Neural progenitor cell (in vitro differentiated cells): ENCODE measurements around the gene CCL3. TPM values are rescaled to one million over a fixed set of nuclear protein-coding genes. Genes with fewer than 3 reads are reported as not detected.
"Not testable (repeated sequence)": the region's sequence is repeated elsewhere in the genome, so short reads cannot be mapped to it uniquely, and the experiment has no call there.

ENCODE experiments used
- DNase-seq: peaks from one replicate; pipeline ENCODE4 v3.0.0-alpha.2; 2016; ENCODE audit warnings: low spot score
- H2AFZ ChIP-seq: fragments of 200-600 bp; sonication (generic); replicated peaks from 2 replicates; pipeline ENCODE4 v1.6.1; 2016; ENCODE audit warnings: antibody characterized with exemption
- H3F3A ChIP-seq: fragments of 200-600 bp; sonication (generic); 2 replicates; pipeline ENCODE4 v1.6.1; 2016; ENCODE audit warnings: antibody characterized with exemption, low read depth
- H3K27ac ChIP-seq: fragments of 200-600 bp; sonication (generic); 2 replicates; pipeline ENCODE4 v1.5.1; 2016; ENCODE audit warnings: mild to moderate bottlenecking
- H3K27me3 ChIP-seq: fragments of 200-600 bp; sonication (generic); 2 replicates; pipeline ENCODE4 v1.6.1; 2016; ENCODE audit warnings: mild to moderate bottlenecking, moderate library complexity
- H3K36me3 ChIP-seq: fragments of 200-600 bp; sonication (generic); 2 replicates; pipeline ENCODE4 v1.5.1; 2016
- H3K4me1 ChIP-seq: fragments of 200-600 bp; sonication (generic); 2 replicates; pipeline ENCODE4 v1.6.1; 2016; ENCODE audit warnings: mixed run types
- H3K4me2 ChIP-seq: fragments of 200-600 bp; sonication (generic); 2 replicates; pipeline ENCODE4 v1.6.1; 2016
- H3K4me3 ChIP-seq: fragments of 200-600 bp; sonication (generic); 2 replicates; pipeline ENCODE4 v1.5.1; 2016
- H3K79me2 ChIP-seq: fragments of 200-600 bp; sonication (generic); 2 replicates; pipeline ENCODE4 v1.6.1; 2016; ENCODE audit warnings: low read depth
- H3K9ac ChIP-seq: fragments of 200-600 bp; sonication (generic); 2 replicates; pipeline ENCODE4 v1.6.1; 2016
- H3K9me3 ChIP-seq: fragments of 200-600 bp; sonication (generic); 2 replicates; pipeline ENCODE4 v1.5.1; 2016; ENCODE audit warnings: low read depth
- H4K20me1 ChIP-seq: fragments of 200-600 bp; sonication (generic); 2 replicates; pipeline ENCODE4 v1.6.1; 2016; ENCODE audit warnings: low read depth
- H3K27ac Mint-ChIP-seq: 3 replicates; pipeline ENCODE4 v1.8.0; 2021; ENCODE audit warnings: mixed read lengths
- H3K27me3 Mint-ChIP-seq: 2 replicates; pipeline ENCODE4 v1.8.0; 2022; ENCODE audit warnings: low read depth, mild to moderate bottlenecking, inconsistent platforms, moderate library complexity, mixed read lengths; ENCODE audit not compliant: insufficient read depth
- H3K36me3 Mint-ChIP-seq: 3 replicates; pipeline ENCODE4 v1.8.0; 2021; ENCODE audit warnings: mixed read lengths
- H3K4me1 Mint-ChIP-seq: 3 replicates; pipeline ENCODE4 v1.8.0; 2021; ENCODE audit warnings: mixed read lengths
- H3K4me3 Mint-ChIP-seq: 3 replicates; pipeline ENCODE4 v1.8.0; 2021; ENCODE audit warnings: mild to moderate bottlenecking, moderate library complexity, mixed read lengths
- H3K9me3 Mint-ChIP-seq: 3 replicates; pipeline ENCODE4 v1.8.0; 2020; ENCODE audit warnings: mixed read lengths
- CTCF ChIP-seq: fragments of 200-600 bp; sonication (generic); IDR thresholded peaks from 2 replicates; pipeline ENCODE4 v1.5.1; 2017; ENCODE audit warnings: antibody characterized with exemption, mild to moderate bottlenecking
- EZH2 ChIP-seq: fragments of 200-600 bp; sonication (generic); IDR thresholded peaks from 2 replicates; pipeline ENCODE4 v1.6.1; 2017; ENCODE audit warnings: antibody characterized with exemption, mild to moderate bottlenecking, moderate library complexity
- EZH2phosphoT487 ChIP-seq: fragments of 200-600 bp; sonication (generic); IDR thresholded peaks from 2 replicates; pipeline ENCODE4 v1.6.1; 2017; ENCODE audit warnings: antibody characterized with exemption
- total RNA-seq: library from RNA; depleted of rRNA; stranded (reverse); fragments of >200 nt; gene quantifications from 2 replicates; pipeline ENCODE4 v1.2.3, GENCODE V29; 2015; ENCODE audit warnings: low replicate concordance

The CCL3 gene
- total RNA-seq, 1 donor from 2014 or later: not detected

DNA sequence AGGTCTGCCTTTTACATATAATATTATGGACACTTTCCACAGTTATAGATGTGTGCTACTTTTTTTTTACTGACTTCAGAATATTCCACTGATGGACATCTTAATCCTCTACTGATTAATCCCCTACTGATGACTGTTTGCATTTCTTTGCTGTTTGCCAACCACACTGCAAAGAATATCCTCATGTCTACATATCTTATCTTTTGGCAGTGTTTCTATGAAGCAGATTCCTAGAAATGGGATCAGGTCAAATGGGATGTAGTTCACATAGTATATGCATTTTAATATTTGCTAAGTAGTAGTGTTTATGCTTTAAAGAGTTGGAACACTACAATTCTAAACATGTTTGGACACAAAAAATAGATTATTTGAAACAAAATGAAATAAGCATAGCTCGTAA lies 3.2 kb downstream of the CCL3 start:
- TF ChIP-seq EZH2phosphoT487 (no peak), CTCF (no peak), EZH2 (no peak)
- no peak for DNase-seq
- Histone ChIP-seq H3K4me2 (no peak overlapping the region), H3K4me1 (no peaks in the 10 kb centered on the region), H3K79me2 (no peaks in the 10 kb centered on the region), H3K9me3 (no peaks in the 10 kb centered on the region), H4K20me1 (no peaks in the 10 kb centered on the region), H2AFZ (no peak overlapping the region), H3F3A (no peaks in the 10 kb centered on the region), H3K27ac (no peak overlapping the region), H3K9ac (no peak overlapping the region), H3K36me3 (no peaks in the 10 kb centered on the region), H3K4me3 (no peak overlapping the region), H3K27me3 (no peaks in the 10 kb centered on the region)
- Mint-ChIP-seq H3K4me1 (peaks cover 4% of the 10 kb centered on the region), H3K27ac (no peak overlapping the region), H3K4me3 (no peak overlapping the region), H3K9me3 (no peaks in the 10 kb centered on the region), H3K27me3 (peaks cover 3% of the 10 kb centered on the region), H3K36me3 (no peaks in the 10 kb centered on the region)

DNA sequence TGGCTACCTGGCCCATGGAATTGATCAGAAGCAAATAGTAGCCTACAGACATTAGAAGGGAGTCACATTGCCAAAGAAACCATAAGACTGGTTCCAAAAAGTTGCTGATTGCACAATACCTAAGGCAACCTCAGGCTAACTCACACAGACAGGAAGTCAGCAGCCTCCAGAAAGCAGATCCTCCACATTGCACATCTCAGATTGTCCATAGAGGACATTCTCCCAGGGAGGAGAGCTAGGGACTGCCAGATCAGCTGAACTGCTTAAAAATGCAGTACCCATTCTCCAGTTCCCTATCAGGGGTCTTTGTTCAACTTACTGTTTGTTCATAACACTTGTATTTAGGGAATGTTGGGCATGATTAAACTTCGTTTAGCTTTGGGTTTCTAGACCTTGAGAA lies 4.2 kb downstream of the CCL3 start:
- H3K4me1 ChIP-seq: no peaks in the 10 kb centered on the region
- H3K9me3 Mint-ChIP-seq: no peaks in the 10 kb centered on the region
- no peak for TF ChIP-seq EZH2
- no peak for TF ChIP-seq CTCF
- no peak for TF ChIP-seq EZH2phosphoT487
- no peaks in the 10 kb centered on the region for H3K9me3 ChIP-seq
- H3K4me1 Mint-ChIP-seq: peaks cover 4% of the 10 kb centered on the region
- no peaks in the 10 kb centered on the region for H3K79me2 ChIP-seq
- DNase-seq: no peak
- H2AFZ ChIP-seq: no peak overlapping the region
- no peaks in the 10 kb centered on the region for H4K20me1 ChIP-seq
- H3K27ac ChIP-seq: no peak overlapping the region
- no peaks in the 10 kb centered on the region for H3F3A ChIP-seq
- no peak overlapping the region for H3K4me3 Mint-ChIP-seq
- H3K27ac Mint-ChIP-seq: no peak overlapping the region
- no peaks in the 10 kb centered on the region for H3K36me3 ChIP-seq
- no peaks in the 10 kb centered on the region for H3K36me3 Mint-ChIP-seq
- no peaks in the 10 kb centered on the region for H3K27me3 ChIP-seq
- H3K4me3 ChIP-seq: no peak overlapping the region
- no peak overlapping the region for H3K9ac ChIP-seq
- H3K4me2 ChIP-seq: no peak overlapping the region
- peaks cover 5% of the 10 kb centered on the region for H3K27me3 Mint-ChIP-seq

DNA sequence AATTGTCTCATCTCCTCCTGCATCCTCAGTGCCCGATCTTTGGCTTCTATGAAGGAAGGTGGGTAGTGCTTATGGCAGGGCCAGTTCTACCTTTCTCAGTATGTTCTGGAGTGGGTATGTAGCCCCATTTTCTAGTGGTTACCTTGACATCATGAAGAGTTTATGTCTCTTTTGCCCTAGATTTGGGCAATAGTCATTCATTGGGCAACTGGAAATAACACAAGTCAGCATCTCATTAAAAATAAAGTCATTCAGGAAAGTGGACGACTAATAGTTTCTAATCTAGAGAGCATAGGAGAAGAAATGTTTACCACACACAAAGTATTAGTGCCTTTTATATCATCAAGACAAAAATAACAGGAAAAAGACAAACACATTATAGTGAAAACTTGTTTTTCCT lies 6.3 kb downstream of the CCL3 start:
- H2AFZ ChIP-seq, H3F3A ChIP-seq, H3K27me3 Mint-ChIP-seq, H3K4me2 ChIP-seq, H3K27me3 ChIP-seq, H4K20me1 ChIP-seq, DNase-seq, H3K4me3 Mint-ChIP-seq, H3K9me3 Mint-ChIP-seq, H3K4me1 ChIP-seq, H3K36me3 ChIP-seq, H3K79me2 ChIP-seq, H3K9ac ChIP-seq, H3K4me3 ChIP-seq, H3K36me3 Mint-ChIP-seq, H3K27ac ChIP-seq, H3K4me1 Mint-ChIP-seq, H3K9me3 ChIP-seq: not testable (repeated sequence)
- peak overlapping the region; percentile 3 for H3K27ac Mint-ChIP-seq

GRCh38 chr17:36082482-36083120 lies 7.3 kb downstream of the CCL3 start:
- H3K4me2 ChIP-seq, H3K36me3 Mint-ChIP-seq, H3K9me3 ChIP-seq, H3K27me3 ChIP-seq, H3K27me3 Mint-ChIP-seq, H3F3A ChIP-seq, H3K4me1 ChIP-seq, H3K9ac ChIP-seq, H3K36me3 ChIP-seq, H2AFZ ChIP-seq, DNase-seq, H3K79me2 ChIP-seq, H3K27ac Mint-ChIP-seq, H4K20me1 ChIP-seq, H3K4me1 Mint-ChIP-seq, H3K27ac ChIP-seq, H3K4me3 Mint-ChIP-seq, H3K9me3 Mint-ChIP-seq, H3K4me3 ChIP-seq: not testable (repeated sequence)

GRCh38 chr17:36081681-36082471 lies 8.1 kb downstream of the CCL3 start:
- not testable (repeated sequence) for DNase-seq, H3K9ac ChIP-seq, H3K4me1 Mint-ChIP-seq, H4K20me1 ChIP-seq, H3K79me2 ChIP-seq, H2AFZ ChIP-seq, H3K4me3 ChIP-seq, H3K27ac ChIP-seq, H3K9me3 Mint-ChIP-seq, H3K27me3 Mint-ChIP-seq, H3K36me3 ChIP-seq, H3K36me3 Mint-ChIP-seq, H3F3A ChIP-seq, H3K27ac Mint-ChIP-seq, H3K27me3 ChIP-seq, H3K4me1 ChIP-seq, H3K4me3 Mint-ChIP-seq, H3K4me2 ChIP-seq, H3K9me3 ChIP-seq
